ENCODE results near the gene TMSB15C. TPM values are rescaled to one million over a fixed set of nuclear protein-coding genes. Genes with fewer than 3 reads are reported as not detected.

Gene TMSB15C
- total RNA-seq, 6 experiments from 2014 or later: 0.37 TPM; not detected in 5

GRCh38 chrX:104104676-104105075, 28.6 kb upstream of the TMSB15C start:
- Histone ChIP-seq H3K27ac (no peak overlapping the region), H3K36me3 (no peaks in the 10 kb centered on the region), H3K4me1 (no peaks in the 10 kb centered on the region), H3K27me3 (no peaks in the 10 kb centered on the region), H3K9me3 (no peaks in the 10 kb centered on the region), H3K4me3 (no peak overlapping the region)
- no peak for TF ChIP-seq POLR2A (IDR thresholded peaks at IDR 0.05)
- TF ChIP-seq, protein P1, sequence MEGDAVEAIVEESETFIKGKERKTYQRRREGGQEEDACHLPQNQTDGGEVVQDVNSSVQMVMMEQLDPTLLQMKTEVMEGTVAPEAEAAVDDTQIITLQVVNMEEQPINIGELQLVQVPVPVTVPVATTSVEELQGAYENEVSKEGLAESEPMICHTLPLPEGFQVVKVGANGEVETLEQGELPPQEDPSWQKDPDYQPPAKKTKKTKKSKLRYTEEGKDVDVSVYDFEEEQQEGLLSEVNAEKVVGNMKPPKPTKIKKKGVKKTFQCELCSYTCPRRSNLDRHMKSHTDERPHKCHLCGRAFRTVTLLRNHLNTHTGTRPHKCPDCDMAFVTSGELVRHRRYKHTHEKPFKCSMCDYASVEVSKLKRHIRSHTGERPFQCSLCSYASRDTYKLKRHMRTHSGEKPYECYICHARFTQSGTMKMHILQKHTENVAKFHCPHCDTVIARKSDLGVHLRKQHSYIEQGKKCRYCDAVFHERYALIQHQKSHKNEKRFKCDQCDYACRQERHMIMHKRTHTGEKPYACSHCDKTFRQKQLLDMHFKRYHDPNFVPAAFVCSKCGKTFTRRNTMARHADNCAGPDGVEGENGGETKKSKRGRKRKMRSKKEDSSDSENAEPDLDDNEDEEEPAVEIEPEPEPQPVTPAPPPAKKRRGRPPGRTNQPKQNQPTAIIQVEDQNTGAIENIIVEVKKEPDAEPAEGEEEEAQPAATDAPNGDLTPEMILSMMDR (IDR thresholded peaks at IDR 0.05): no peak
- DNase-seq (no peak), ATAC-seq (no peak)
- intact Hi-C loops (cut with DNase I): no loop called here
- 62% methylated on average over 5 of the region's 10 CpGs for WGBS (ENCODE audit: insufficient coverage, low coverage, low lambda C conversion rate, missing lambda C conversion rate)

DNA sequence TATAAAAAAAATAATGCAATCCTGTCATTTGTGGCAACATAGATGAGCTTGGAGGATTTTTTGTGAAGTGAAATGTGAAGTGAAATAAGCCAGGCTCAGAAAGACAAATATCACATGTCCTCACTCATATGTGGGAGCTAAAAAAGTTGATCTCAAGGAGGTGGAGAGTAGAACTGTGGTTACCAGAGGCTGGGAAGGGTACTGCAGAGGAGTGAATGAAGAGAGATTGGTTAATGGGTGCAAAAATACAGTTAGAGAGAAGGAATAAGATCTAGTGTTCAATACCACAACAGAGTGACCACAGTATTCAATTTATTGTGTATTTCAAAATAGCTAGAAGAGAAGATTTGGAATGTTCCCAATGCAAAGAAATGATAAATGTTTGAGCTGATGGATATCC, 22.9 kb upstream of the TMSB15C start:
- no peak for ATAC-seq
- intact Hi-C loops (cut with DNase I): no loop called here
- no peaks in the 10 kb centered on the region for H3K9me3 ChIP-seq
- peaks cover 0 to 5% of the 10 kb centered on the region in 2 donors for H3K27me3 ChIP-seq
- H3K4me3 ChIP-seq: no peak overlapping the region
- DNase-seq: no peak
- TF ChIP-seq, protein P1 (IDR thresholded peaks at IDR 0.05): no peak
- H3K36me3 ChIP-seq: no peaks in the 10 kb centered on the region
- no peak overlapping the region for H3K27ac ChIP-seq
- H3K4me1 ChIP-seq: no peaks in the 10 kb centered on the region

GRCh38 chrX:104098151-104098808, 22.2 kb upstream of the TMSB15C start:
- intact Hi-C loops (cut with DNase I): no loop called here
- no peak for TF ChIP-seq POLR2A (IDR thresholded peaks at IDR 0.05)
- TF ChIP-seq, protein P1 (IDR thresholded peaks at IDR 0.05): peak; percentile 58 to 74 (median 67)
- no peaks in the 10 kb centered on the region for H3K36me3 ChIP-seq
- H3K4me3 ChIP-seq: no peak overlapping the region
- peak; percentile 85 to 93 (median 90) for ATAC-seq
- peaks cover 0 to 5% of the 10 kb centered on the region in 2 donors for H3K27me3 ChIP-seq
- no peak overlapping the region for H3K27ac ChIP-seq
- H3K4me1 ChIP-seq: no peaks in the 10 kb centered on the region
- 0% methylated on average over 4 of the region's 4 CpGs for WGBS (ENCODE audit: insufficient coverage, low coverage, low lambda C conversion rate, missing lambda C conversion rate)
- DNase-seq: no peak
- no peaks in the 10 kb centered on the region for H3K9me3 ChIP-seq

DNA sequence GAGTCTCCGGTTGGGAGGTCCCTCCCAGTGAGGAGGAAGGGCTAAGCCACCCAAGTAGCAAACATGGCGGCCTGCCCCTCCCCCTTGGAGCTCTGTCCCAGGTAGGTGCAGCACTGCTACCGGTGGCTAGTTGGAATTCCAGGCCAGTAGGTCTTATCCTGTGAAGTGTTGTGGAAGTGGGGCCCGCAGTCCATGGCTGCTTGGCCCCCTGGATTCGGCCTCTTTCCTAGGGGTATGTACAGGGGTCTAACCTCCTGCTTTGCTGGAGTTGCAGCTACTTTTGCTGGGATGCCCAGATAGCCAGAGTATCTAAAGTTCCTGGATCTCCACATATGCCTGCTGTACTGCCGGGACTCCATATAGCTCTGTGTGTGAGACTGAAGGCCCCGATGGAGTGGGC, 9.9 kb upstream of the TMSB15C start:
- Histone ChIP-seq H3K4me3 (no peak overlapping the region), H3K27ac (no peak overlapping the region), H3K36me3 (no peaks in the 10 kb centered on the region), H3K9me3 (no peaks in the 10 kb centered on the region), H3K27me3 (peaks cover 0 to under 1% of the 10 kb centered on the region in 2 donors), H3K4me1 (no peaks in the 10 kb centered on the region)
- ATAC-seq (no peak), DNase-seq (no peak)
- intact Hi-C loops (cut with DNase I): no loop called here
- WGBS (ENCODE audit: insufficient coverage, low coverage, low lambda C conversion rate, missing lambda C conversion rate): 80% methylated on average over 1 of the region's 7 CpGs
- TF ChIP-seq POLR2A (IDR thresholded peaks at IDR 0.05): no peak
- TF ChIP-seq, protein P1 (IDR thresholded peaks at IDR 0.05): no peak

DNA sequence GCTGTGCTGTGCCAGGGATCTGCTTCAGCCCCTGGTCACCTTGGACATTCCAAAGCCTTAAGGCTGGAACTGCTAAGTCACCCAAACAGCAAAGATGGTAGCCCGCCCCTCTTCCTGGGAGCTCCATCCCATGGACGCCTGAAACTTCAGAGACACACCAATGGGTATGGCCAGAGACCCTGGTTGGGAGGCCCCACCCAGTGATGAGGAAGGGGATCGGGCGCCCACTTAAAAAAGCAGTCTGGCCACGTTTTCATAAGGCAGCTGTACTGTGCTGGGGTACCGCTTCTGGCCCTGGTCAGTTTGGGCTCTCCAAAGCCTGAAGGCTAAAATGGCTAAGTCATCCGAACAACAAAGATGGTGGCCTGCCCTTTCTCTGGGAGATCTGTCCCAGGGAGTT, 9.4 kb upstream of the TMSB15C start:
- no peaks in the 10 kb centered on the region for H3K36me3 ChIP-seq
- no peaks in the 10 kb centered on the region for H3K9me3 ChIP-seq
- no peaks in the 10 kb centered on the region for H3K27me3 ChIP-seq
- DNase-seq: no peak
- ATAC-seq: no peak
- no peak overlapping the region for H3K4me3 ChIP-seq
- WGBS (ENCODE audit: insufficient coverage, low coverage, low lambda C conversion rate, missing lambda C conversion rate): 67% methylated on average over 1 of the region's 7 CpGs
- intact Hi-C loops (cut with DNase I): no loop called here
- no peak for TF ChIP-seq POLR2A (IDR thresholded peaks at IDR 0.05)
- TF ChIP-seq, protein P1 (IDR thresholded peaks at IDR 0.05): no peak
- H3K27ac ChIP-seq: no peak overlapping the region
- no peaks in the 10 kb centered on the region for H3K4me1 ChIP-seq

Data from right lobe of liver (tissue), 6 donors.